ENCODE measurements around the gene NEDD8. TPM values are rescaled to one million over a fixed set of nuclear protein-coding genes. Genes with fewer than 3 reads are reported as not detected.

The NEDD8 gene
- total RNA-seq, 2 experiments from 2014 or later: 167 to 172 TPM

DNA sequence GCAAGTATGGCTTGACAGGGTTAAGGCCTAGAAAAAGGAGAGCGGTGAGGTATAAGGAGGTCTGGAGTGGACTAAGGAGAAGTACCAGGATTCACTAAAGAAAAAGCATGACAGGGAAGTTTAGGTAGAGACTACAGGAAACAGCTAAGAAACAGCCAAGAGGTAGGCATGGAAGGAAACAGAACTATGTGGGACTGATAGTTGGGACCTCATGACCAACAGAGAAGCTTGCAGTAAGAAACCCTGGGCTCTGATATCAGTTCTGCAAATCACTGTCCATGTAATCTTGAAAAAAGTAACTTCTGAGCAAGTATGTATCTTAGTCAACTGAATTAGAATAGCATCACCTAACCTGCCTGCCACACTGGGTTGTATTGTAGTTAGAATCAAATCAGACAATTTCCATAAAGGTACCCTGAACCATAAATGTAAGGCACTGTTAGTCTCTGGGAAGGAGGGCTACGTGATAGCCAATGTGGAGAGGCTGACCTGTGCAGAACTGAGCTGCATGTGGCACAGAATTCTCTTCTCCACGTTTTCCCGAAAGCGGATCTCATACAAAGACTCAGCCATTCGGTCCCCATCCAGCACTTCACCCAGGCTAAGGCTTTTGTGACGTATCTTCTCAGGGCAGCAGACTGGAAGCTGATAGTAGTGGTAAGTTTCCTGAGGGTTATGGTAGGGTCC lies 37.8 kb downstream of the NEDD8 start:
- no peak for ATAC-seq
- Mint-ChIP-seq H3K27me3 (no peaks in the 10 kb centered on the region), H3K4me3 (peak overlapping the region; percentile 95), H3K4me1 (ENCODE audit: low read depth) (peaks cover 51% of the 10 kb centered on the region), H3K9me3 (peaks cover 4% of the 10 kb centered on the region), H3K27ac (peak overlapping the region; percentile 98), H3K36me3 (ENCODE audit: low read depth) (peaks cover 45% of the 10 kb centered on the region)
- POLR2A ChIA-PET: interaction anchor here (0.9 to 4.1 kb wide), 20 partner anchors 8 to 236 kb away, joined by 3 to 58 read pairs (median 4); partner anchors contain the start of genes CBLN3, CHMP4A, DHRS1 and EMC9
- CTCF ChIA-PET: interaction anchor here (1.0 to 3.8 kb wide), 6 partner anchors 9 to 114 kb away, joined by 3 to 15 read pairs (median 9); partner anchors contain the start of genes CIDEB, IRF9 and RABGGTA
- TF ChIP-seq, protein P1, sequence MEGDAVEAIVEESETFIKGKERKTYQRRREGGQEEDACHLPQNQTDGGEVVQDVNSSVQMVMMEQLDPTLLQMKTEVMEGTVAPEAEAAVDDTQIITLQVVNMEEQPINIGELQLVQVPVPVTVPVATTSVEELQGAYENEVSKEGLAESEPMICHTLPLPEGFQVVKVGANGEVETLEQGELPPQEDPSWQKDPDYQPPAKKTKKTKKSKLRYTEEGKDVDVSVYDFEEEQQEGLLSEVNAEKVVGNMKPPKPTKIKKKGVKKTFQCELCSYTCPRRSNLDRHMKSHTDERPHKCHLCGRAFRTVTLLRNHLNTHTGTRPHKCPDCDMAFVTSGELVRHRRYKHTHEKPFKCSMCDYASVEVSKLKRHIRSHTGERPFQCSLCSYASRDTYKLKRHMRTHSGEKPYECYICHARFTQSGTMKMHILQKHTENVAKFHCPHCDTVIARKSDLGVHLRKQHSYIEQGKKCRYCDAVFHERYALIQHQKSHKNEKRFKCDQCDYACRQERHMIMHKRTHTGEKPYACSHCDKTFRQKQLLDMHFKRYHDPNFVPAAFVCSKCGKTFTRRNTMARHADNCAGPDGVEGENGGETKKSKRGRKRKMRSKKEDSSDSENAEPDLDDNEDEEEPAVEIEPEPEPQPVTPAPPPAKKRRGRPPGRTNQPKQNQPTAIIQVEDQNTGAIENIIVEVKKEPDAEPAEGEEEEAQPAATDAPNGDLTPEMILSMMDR (IDR thresholded peaks at IDR 0.05): no peak
- intact Hi-C loops (cut with micrococcal nuclease): no loop called here
- no peak for DNase-seq

DNA sequence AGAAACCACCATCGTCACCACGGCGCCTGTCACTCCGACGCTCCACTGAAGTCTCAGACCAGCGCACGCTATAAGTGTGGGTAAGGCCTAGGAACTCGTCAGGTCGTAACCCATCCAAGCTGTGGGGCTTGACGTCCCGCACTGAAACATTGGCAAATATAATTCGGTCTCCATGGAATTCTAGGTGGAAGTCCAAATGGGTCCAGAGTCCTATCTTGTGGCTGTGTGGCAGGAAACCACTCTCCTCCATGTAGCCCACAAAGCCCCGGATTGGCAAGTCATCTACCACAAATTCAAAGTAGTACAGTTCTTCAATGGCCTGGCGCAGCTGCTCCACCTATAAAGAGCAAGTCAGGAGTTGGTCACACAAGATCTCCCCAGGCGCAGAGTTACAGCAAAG lies 39.2 kb downstream of the NEDD8 start:
- no peak overlapping the region for H3K27ac Mint-ChIP-seq
- H3K27me3 Mint-ChIP-seq: no peaks in the 10 kb centered on the region
- peaks cover 38% of the 10 kb centered on the region for H3K36me3 Mint-ChIP-seq (ENCODE audit: low read depth)
- intact Hi-C loops (cut with micrococcal nuclease): no loop called here
- ATAC-seq: no peak
- H3K4me1 Mint-ChIP-seq (ENCODE audit: low read depth): peaks cover 47% of the 10 kb centered on the region
- TF ChIP-seq, protein P1 (IDR thresholded peaks at IDR 0.05): no peak
- no peaks in the 10 kb centered on the region for H3K9me3 Mint-ChIP-seq
- DNase-seq: no peak
- ChIA-PET POLR2A (interaction anchor here (1.2 to 2.1 kb wide), 3 partner anchors 47 to 98 kb away, joined by 4 to 5 read pairs (median 4); partner anchors contain the start of gene PSME2), CTCF (interaction anchor here (3.8 kb wide), 1 partner anchor 32 kb away, joined by 15 read pairs; the partner anchor contains the start of gene IRF9)
- H3K4me3 Mint-ChIP-seq: no peak overlapping the region

DNA sequence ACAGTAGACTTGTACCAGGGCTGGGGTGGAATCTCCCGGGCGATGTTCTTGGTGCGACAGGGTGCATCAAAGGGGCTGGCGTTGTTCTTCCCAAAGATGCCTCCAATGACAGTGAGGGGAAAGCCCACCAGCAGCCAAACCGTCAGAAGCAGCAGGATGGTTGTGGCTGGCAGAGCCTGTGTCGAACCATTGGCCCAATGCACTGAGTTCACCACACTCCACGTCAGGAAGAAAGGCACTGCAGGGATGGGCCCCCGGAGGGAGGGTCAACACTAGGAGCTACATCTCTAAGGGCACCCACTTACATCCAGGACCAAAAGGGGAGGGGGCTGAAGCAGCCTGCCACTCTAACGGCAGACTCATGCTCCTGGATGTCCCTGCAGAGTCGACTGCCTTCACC lies 41.8 kb downstream of the NEDD8 start:
- intact Hi-C loops (cut with micrococcal nuclease): no loop called here
- ATAC-seq: no peak
- H3K9me3 Mint-ChIP-seq: no peaks in the 10 kb centered on the region
- H3K4me3 Mint-ChIP-seq: no peak overlapping the region
- no peaks in the 10 kb centered on the region for H3K27me3 Mint-ChIP-seq
- CTCF ChIA-PET: interaction anchor here (1.4 to 1.5 kb wide), 2 partner anchors 30 to 52 kb away, joined by 3 to 4 read pairs; partner anchors contain the start of genes IRF9 and TINF2
- peaks cover 37% of the 10 kb centered on the region for H3K36me3 Mint-ChIP-seq (ENCODE audit: low read depth)
- peak overlapping the region; percentile 25 for H3K27ac Mint-ChIP-seq
- DNase-seq: no peak
- peaks cover 53% of the 10 kb centered on the region for H3K4me1 Mint-ChIP-seq (ENCODE audit: low read depth)
- TF ChIP-seq, protein P1 (IDR thresholded peaks at IDR 0.05): no peak
- POLR2A ChIA-PET: interaction anchor here (0.8 to 13.4 kb wide), 3 partner anchors 17 to 34 kb away, joined by 3 to 163 read pairs (median 3); partner anchors contain the start of gene REC8

DNA sequence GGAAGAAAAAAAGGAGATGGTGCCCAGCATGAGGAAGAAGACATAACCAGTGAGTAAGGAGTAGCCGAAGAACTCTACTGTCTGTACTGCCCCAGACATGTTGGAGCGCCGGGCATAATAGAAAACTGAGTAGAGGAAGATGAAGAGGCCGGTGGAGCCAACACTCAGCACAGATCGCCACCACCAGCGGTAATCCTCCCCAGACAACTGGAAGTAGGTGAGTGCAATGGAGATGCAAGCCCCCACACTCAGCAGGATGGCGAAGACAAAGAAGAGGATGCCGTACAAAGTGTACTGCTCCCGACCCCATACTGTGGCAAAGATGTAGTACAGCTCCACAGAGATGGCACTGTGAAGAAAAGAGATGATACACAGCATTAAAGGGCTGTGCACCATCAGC lies 42.7 kb downstream of the NEDD8 start:
- DNase-seq: no peak
- Mint-ChIP-seq H3K27ac (peak overlapping the region; percentile 52), H3K36me3 (ENCODE audit: low read depth) (peaks cover 37% of the 10 kb centered on the region), H3K27me3 (no peaks in the 10 kb centered on the region), H3K4me1 (ENCODE audit: low read depth) (peaks cover 47% of the 10 kb centered on the region), H3K9me3 (no peaks in the 10 kb centered on the region), H3K4me3 (peak overlapping the region; percentile 92)
- CTCF ChIA-PET: interaction anchor here (1.0 to 1.5 kb wide), 8 partner anchors 25 to 242 kb away, joined by 3 to 6 read pairs (median 4); partner anchors contain the start of genes CIDEB, IRF9 and MDP1
- ATAC-seq: no peak
- POLR2A ChIA-PET: interaction anchor here (0.8 to 13.4 kb wide), 20 partner anchors 11 to 136 kb away, joined by 3 to 163 read pairs (median 5); partner anchors contain the start of genes CHMP4A, DCAF11, EMC9 and IRF9
- intact Hi-C loops (cut with micrococcal nuclease): no loop called here
- TF ChIP-seq, protein P1 (IDR thresholded peaks at IDR 0.05): no peak

DNA sequence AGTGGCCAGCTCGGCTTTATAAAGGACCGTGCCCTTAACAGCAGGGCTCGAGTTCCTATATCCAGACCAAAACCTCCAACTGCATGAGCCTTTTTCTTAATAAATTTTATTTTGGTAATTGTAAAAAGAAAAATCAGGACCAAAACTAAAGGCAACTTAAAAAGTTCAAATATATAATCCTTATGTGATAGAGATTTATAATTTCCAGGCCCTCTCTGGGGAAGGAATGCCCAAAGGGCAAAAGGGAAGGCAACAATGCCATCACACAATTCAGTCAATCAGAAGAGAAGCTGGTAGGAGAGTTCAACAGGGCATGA lies 43.1 kb downstream of the NEDD8 start:
- Mint-ChIP-seq H3K27ac (peak overlapping the region; percentile 85), H3K27me3 (no peaks in the 10 kb centered on the region), H3K4me3 (peak overlapping the region; percentile 92), H3K9me3 (no peaks in the 10 kb centered on the region), H3K4me1 (ENCODE audit: low read depth) (peaks cover 43% of the 10 kb centered on the region), H3K36me3 (ENCODE audit: low read depth) (peaks cover 35% of the 10 kb centered on the region)
- intact Hi-C loops (cut with micrococcal nuclease): no loop called here
- ATAC-seq (no peak), DNase-seq (no peak)
- POLR2A ChIA-PET: interaction anchor here (0.8 to 13.4 kb wide), 25 partner anchors 10 to 249 kb away, joined by 3 to 163 read pairs (median 4); partner anchors contain the start of genes CHMP4A, DCAF11, EMC9 and IRF9
- CTCF ChIA-PET: interaction anchor here (1.0 to 1.4 kb wide), 8 partner anchors 26 to 243 kb away, joined by 3 to 6 read pairs (median 3); partner anchors contain the start of genes CIDEB, IRF9 and MDP1
- TF ChIP-seq, protein P1 (IDR thresholded peaks at IDR 0.05): no peak

All from activated CD8-positive, alpha-beta T cell treated with anti-CD3 and anti-CD28 coated beads for 36 hours (primary cell).